RWPE1 (cell line): ENCODE measurements around the gene NAMPT.
"Not testable (repeated sequence)": the region's sequence is repeated elsewhere in the genome, so short reads cannot be mapped to it uniquely, and the experiment has no call there.

Experiments
- CTCF ChIA-PET: fragments of 350-600 bp; sonication (Branson Sonifier 250); formaldehyde crosslinking; extraction: SDS; loops from one replicate; lab custom pipeline; 2021; lab: Yijun Ruan, JAX
- POLR2A ChIA-PET: fragments of 400-600 bp; formaldehyde crosslinking; extraction: SDS; loops from one replicate; lab custom pipeline; 2020; ENCODE audit warnings: antibody characterized with exemption; ENCODE audit not compliant: low non-redundant PET; lab: Yijun Ruan, JAX
- DNase-seq: peaks from one replicate; pipeline ENCODE4 v3.0.0; 2012; ENCODE audit warnings: low spot score
- H3K27ac ChIP-seq: fragments of 450-650 bp; 2 replicates; pipeline ENCODE4 v1.5.1; 2017
- CTCF ChIP-seq: fragments of 450-650 bp; conservative IDR thresholded peaks from 2 replicates; pipeline ENCODE4 v1.5.1; 2017; ENCODE audit warnings: low read depth, mild to moderate bottlenecking

Gene NAMPT

GRCh38 chr7:106326594-106327537, 42.1 kb upstream of the NAMPT start:
- ChIA-PET CTCF (no interaction called here), POLR2A (no interaction called here)
- H3K27ac ChIP-seq: no peak overlapping the region
- no peak for TF ChIP-seq CTCF
- DNase-seq: no peak

- POLR2A ChIA-PET, DNase-seq, CTCF ChIA-PET, H3K27ac ChIP-seq: not testable (repeated sequence)
These were observed 39.7 kb upstream of the NAMPT start for GRCh38 chr7:106324509-106324908.

DNA sequence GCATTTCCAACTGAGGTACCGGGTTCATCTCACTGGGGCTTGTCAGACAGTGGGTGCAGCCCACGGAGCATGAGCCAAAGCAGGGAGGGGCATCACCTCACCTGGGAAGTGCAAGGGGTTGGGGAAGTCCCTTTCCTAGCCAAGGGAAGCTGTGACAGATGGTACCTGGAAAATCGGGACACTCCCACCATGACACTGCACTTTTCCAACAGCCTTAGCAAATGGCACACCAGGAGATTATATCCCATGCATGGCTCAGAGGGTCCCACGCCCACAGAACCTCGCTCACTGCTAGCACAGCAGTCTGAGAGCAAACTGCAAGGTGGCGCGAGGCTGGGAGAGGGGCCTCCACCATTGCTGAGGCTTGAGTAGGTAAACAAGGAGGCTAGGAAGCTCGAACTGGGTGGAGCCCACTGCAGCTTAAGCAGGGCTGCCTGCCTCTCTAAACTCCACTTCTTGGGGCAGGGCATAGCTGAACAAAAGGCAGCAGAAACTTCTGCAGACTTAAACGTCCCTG, 35.5 kb upstream of the NAMPT start:
- H3K27ac ChIP-seq, CTCF ChIA-PET, DNase-seq: not testable (repeated sequence)
- POLR2A ChIA-PET: interaction anchor here (0.6 kb wide), 1 partner anchor 662 kb away, joined by 3 read pairs; no protein-coding TSS in a partner anchor

DNA sequence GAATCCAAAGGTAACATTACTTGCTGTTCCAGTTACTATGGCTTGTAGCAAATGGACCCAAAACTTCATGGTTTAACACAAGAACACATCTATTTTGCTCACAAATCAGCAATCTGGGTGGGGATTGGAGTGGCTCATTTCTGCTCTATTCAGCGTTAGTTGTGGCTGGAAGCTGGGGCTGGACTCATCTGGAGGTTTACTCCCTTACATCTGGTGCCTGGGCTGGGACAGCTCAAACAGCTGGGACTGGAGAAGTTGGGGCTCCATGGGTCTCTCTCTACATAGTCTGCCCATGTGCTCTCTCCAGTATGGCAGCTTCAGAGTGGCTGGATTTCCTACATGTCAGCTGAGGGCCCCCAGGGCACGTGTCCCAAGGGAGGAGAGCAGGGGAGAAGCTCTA, 33.7 kb upstream of the NAMPT start:
- no peak for DNase-seq
- CTCF ChIA-PET: no interaction called here
- no peak for TF ChIP-seq CTCF
- no peak overlapping the region for H3K27ac ChIP-seq
- POLR2A ChIA-PET: interaction anchor here (0.6 kb wide), 1 partner anchor 66 kb away, joined by 7 read pairs; no protein-coding TSS in a partner anchor

DNA sequence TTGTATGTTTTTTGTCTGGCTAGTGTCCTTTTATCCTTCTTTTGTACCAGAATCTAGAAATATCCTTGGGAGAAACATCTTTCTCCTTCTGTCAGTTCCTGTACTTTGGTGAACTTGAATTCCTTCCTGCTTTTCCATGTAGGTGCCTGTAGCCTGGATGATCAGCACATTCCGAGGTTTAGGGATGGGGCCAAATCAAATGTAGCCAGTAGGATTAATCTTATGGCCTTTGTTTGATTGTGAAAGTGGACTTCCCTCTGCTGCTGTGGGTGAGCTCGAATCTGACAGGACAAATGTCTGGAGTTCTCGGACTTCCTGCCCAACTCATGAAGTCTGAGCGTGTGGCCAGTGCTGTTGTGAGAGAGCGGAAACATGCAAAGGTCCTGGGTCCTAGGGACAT, 33.2 kb upstream of the NAMPT start:
- H3K27ac ChIP-seq: no peak overlapping the region
- ChIA-PET POLR2A (interaction anchor here (0.6 kb wide), 1 partner anchor 66 kb away, joined by 7 read pairs; no protein-coding TSS in a partner anchor), CTCF (no interaction called here)
- DNase-seq: no peak
- TF ChIP-seq CTCF: no peak

- no peak for TF ChIP-seq CTCF
- ChIA-PET CTCF (no interaction called here), POLR2A (no interaction called here)
- no peak overlapping the region for H3K27ac ChIP-seq
- DNase-seq: no peak
These were observed 32.2 kb upstream of the NAMPT start for GRCh38 chr7:106316947-106317346.

GRCh38 chr7:106314875-106315274, 30.1 kb upstream of the NAMPT start:
- DNase-seq: no peak
- TF ChIP-seq CTCF: no peak
- ChIA-PET CTCF (no interaction called here), POLR2A (no interaction called here)
- H3K27ac ChIP-seq: no peak overlapping the region
